Tongue (tissue), 2 donors: ENCODE data around the gene CELF2. TPM values are rescaled to one million over a fixed set of nuclear protein-coding genes. Genes with fewer than 3 reads are reported as not detected.

Experiments
- DNase-seq: peaks from one replicate; pipeline ENCODE4 v3.0.0-alpha.2; 2015
- total RNA-seq: library from RNA; depleted of rRNA; stranded (reverse); fragments of >200 nt; gene quantifications from one replicate; pipeline ENCODE4 v1.2.3, GENCODE V29; 2014

Gene CELF2
- total RNA-seq, 1 donor from 2014 or later = 57.5 TPM

- DNase-seq = peak; percentile 30
These were observed 186.8 kb downstream of the CELF2 start for GRCh38 chr10:11204351-11204942.

- DNase-seq = no peak
These were observed 187.5 kb downstream of the CELF2 start for GRCh38 chr10:11205030-11205772.

GRCh38 chr10:11206676-11207559, 189.2 kb downstream of the CELF2 start:
- no peak for DNase-seq

GRCh38 chr10:11207560-11207844, 189.8 kb downstream of the CELF2 start:
- peak; percentile 45 for DNase-seq

- DNase-seq = no peak
These were observed 190.6 kb downstream of the CELF2 start for GRCh38 chr10:11208243-11208642.

- no peak for DNase-seq
These were observed 191.5 kb downstream of the CELF2 start for GRCh38 chr10:11208908-11209829.

- DNase-seq = peak; percentile 85
These were observed 192.1 kb downstream of the CELF2 start for GRCh38 chr10:11209830-11210181.

GRCh38 chr10:11210211-11210922, 192.7 kb downstream of the CELF2 start:
- no peak for DNase-seq

- DNase-seq = no peak
These were observed 194.8 kb downstream of the CELF2 start for GRCh38 chr10:11212288-11213085.

GRCh38 chr10:11213137-11213536, 195.5 kb downstream of the CELF2 start:
- DNase-seq = peak; percentile 79

- DNase-seq = no peak
These were observed 196.7 kb downstream of the CELF2 start for GRCh38 chr10:11214407-11214806.

GRCh38 chr10:11215471-11215870, 197.8 kb downstream of the CELF2 start:
- no peak for DNase-seq

GRCh38 chr10:11217521-11217920, 199.8 kb downstream of the CELF2 start:
- DNase-seq = no peak

- DNase-seq = no peak
These were observed 200.7 kb downstream of the CELF2 start for GRCh38 chr10:11218395-11218794.

GRCh38 chr10:11219431-11219830, 201.8 kb downstream of the CELF2 start:
- no peak for DNase-seq

GRCh38 chr10:11223081-11223480, 205.4 kb downstream of the CELF2 start:
- DNase-seq = no peak

- DNase-seq = no peak
These were observed 206.0 kb downstream of the CELF2 start for GRCh38 chr10:11223507-11224140.

GRCh38 chr10:11224321-11224720, 206.6 kb downstream of the CELF2 start:
- DNase-seq = no peak

- no peak for DNase-seq
These were observed 207.2 kb downstream of the CELF2 start for GRCh38 chr10:11224792-11225416.

- DNase-seq = peak; percentile 40
These were observed 208.3 kb downstream of the CELF2 start for GRCh38 chr10:11225935-11226334.
